CD14-positive monocyte (primary cell): ENCODE results near the gene RGPD6. TPM values are rescaled to one million over a fixed set of nuclear protein-coding genes. Genes with fewer than 3 reads are reported as not detected.
"Not testable (repeated sequence)": the region's sequence is repeated elsewhere in the genome, so short reads cannot be mapped to it uniquely, and the experiment has no call there.

Experiments used
- DNase-seq, 3 donors: peaks; one replicate each; pipeline ENCODE4 v3.0.0-alpha.2; 2011 to 2022
- H2AFZ ChIP-seq: 2 replicates; pipeline ENCODE4 v1.6.0; 2012; ENCODE audit warnings: mild to moderate bottlenecking, low read depth, low read length, inconsistent platforms; ENCODE audit not compliant: insufficient read depth, poor library complexity, severe bottlenecking
- H3K27ac ChIP-seq, 2 donors: 1 replicate in 1 of 2; 2 replicates in 1 of 2; pipeline ENCODE4 v1.5.1; 2012 to 2013; ENCODE audit warnings: low read length in 2 of 2, control low read depth in 1 of 2, inconsistent platforms in 1 of 2, low read depth in 1 of 2, mild to moderate bottlenecking in 1 of 2
- H3K27me3 ChIP-seq, 2 donors: one replicate each; pipeline versions ENCODE4 v1.6.0 to v1.6.1; 2011 to 2013; ENCODE audit warnings: low read length in 2 of 2; ENCODE audit not compliant: control insufficient read depth in 2 of 2, insufficient read depth in 2 of 2
- H3K36me3 ChIP-seq, 2 donors: replicated peaks in 1 of 2; 1 replicate in 1 of 2; 2 replicates in 1 of 2; pipeline versions ENCODE4 v1.5.1 to v1.6.1; 2012 to 2013; ENCODE audit warnings: low read length in 2 of 2, control low read depth in 1 of 2, inconsistent platforms in 1 of 2, mild to moderate bottlenecking in 1 of 2; ENCODE audit not compliant: insufficient read depth in 2 of 2, control insufficient read depth in 1 of 2
- H3K4me1 ChIP-seq, 2 donors: 1 replicate in 1 of 2; 2 replicates in 1 of 2; pipeline versions ENCODE4 v1.5.1 to v1.6.1; 2012 to 2013; ENCODE audit warnings: low read length in 2 of 2, control low read depth in 1 of 2, inconsistent platforms in 1 of 2, mild to moderate bottlenecking in 1 of 2, moderate library complexity in 1 of 2; ENCODE audit not compliant: insufficient read depth in 2 of 2, control insufficient read depth in 1 of 2
- H3K4me2 ChIP-seq: replicated peaks from 2 replicates; pipeline ENCODE3; 2012; ENCODE audit warnings: low read length, moderate library complexity, mild to moderate bottlenecking; ENCODE audit not compliant: poor library complexity, severe bottlenecking; ENCODE audit errors: extremely low read depth
- H3K4me3 ChIP-seq, 3 experiments: fragments of 200-600 bp in 1 of 3; sonication (generic) in 1 of 3; replicated peaks in 1 of 3; 1 replicate in 2 of 3; 2 replicates in 1 of 3; pipeline ENCODE4 v1.5.1; 2011 to 2013; ENCODE audit warnings: low read length in 3 of 3, mild to moderate bottlenecking in 3 of 3, control low read depth in 2 of 3, low read depth in 2 of 3, inconsistent platforms in 1 of 3, moderate library complexity in 1 of 3
- H3K79me2 ChIP-seq: 2 replicates; pipeline ENCODE4 v1.6.0; 2012; ENCODE audit warnings: mild to moderate bottlenecking, control low read depth, inconsistent platforms, low read length, moderate library complexity; ENCODE audit not compliant: insufficient read depth
- H3K9ac ChIP-seq: 2 replicates; pipeline ENCODE4 v1.6.0; 2017; ENCODE audit warnings: low read length, mild to moderate bottlenecking; ENCODE audit not compliant: insufficient read depth, poor library complexity, severe bottlenecking
- H3K9me3 ChIP-seq, 2 donors: replicated peaks in 1 of 2; 1 replicate in 1 of 2; 2 replicates in 1 of 2; pipeline versions ENCODE4 v1.5.1 to v1.6.1; 2012 to 2013; ENCODE audit warnings: low read length in 2 of 2, control low read depth in 1 of 2; ENCODE audit not compliant: control insufficient read depth in 1 of 2, insufficient read depth in 1 of 2
- H4K20me1 ChIP-seq: 2 replicates; pipeline ENCODE4 v1.6.0; 2012; ENCODE audit warnings: mild to moderate bottlenecking, low read length, control low read depth, moderate library complexity; ENCODE audit not compliant: insufficient read depth
- H3K27ac Mint-ChIP-seq, 7 donors: one replicate each; pipeline ENCODE4 v1.8.0; 2020; ENCODE audit warnings: mild to moderate bottlenecking in 7 of 7, mixed read lengths in 7 of 7, moderate library complexity in 6 of 7, inconsistent platforms in 2 of 7
- H3K27me3 Mint-ChIP-seq, 3 donors: one replicate each; pipeline ENCODE4 v1.8.0; 2021 to 2022; ENCODE audit warnings: low read depth in 3 of 3, mild to moderate bottlenecking in 3 of 3, mixed read lengths in 3 of 3, moderate library complexity in 3 of 3, inconsistent platforms in 1 of 3
- H3K36me3 Mint-ChIP-seq, 2 donors: one replicate each; pipeline ENCODE4 v1.8.0; 2020; ENCODE audit warnings: mixed read lengths in 2 of 2, inconsistent platforms in 1 of 2, mild to moderate bottlenecking in 1 of 2
- H3K4me1 Mint-ChIP-seq: one replicate; pipeline ENCODE4 v1.8.0; 2020; ENCODE audit warnings: mild to moderate bottlenecking, mixed read lengths
- H3K4me3 Mint-ChIP-seq, 2 donors: one replicate each; pipeline ENCODE4 v1.8.0; 2020; ENCODE audit warnings: mild to moderate bottlenecking in 2 of 2, mixed read lengths in 2 of 2, moderate library complexity in 1 of 2
- H3K9me3 Mint-ChIP-seq, 7 donors: one replicate each; pipeline ENCODE4 v1.8.0; 2020 to 2022; ENCODE audit warnings: mixed read lengths in 7 of 7, mild to moderate bottlenecking in 6 of 7, moderate library complexity in 6 of 7, inconsistent platforms in 2 of 7
- whole genome bisulfite sequencing: methylation state at CpG from one replicate; pipeline ENCODE4 v1.1.5; 2013; ENCODE audit warnings: missing lambda C conversion rate; ENCODE audit not compliant: insufficient coverage; 5-methylcytosine and 5-hydroxymethylcytosine counted together
- intact Hi-C, 2 donors: fragments of 100-400 bp; cut with micrococcal nuclease; formaldehyde crosslinking; loops; one replicate each; pipeline versions ENCODE4 v1.15.0 to v1.15.1; 2023
- polyA minus RNA-seq: library from RNA; depleted of rRNA, polyadenylated mRNA; stranded (reverse); fragments of >200 nt; gene quantifications from 2 replicates; pipeline ENCODE4 v1.2.3, GENCODE V29; 2012
- polyA plus RNA-seq, 3 donors: library from polyadenylated mRNA; depleted of rRNA in 1 of 3; unstranded in 2 of 3; stranded (reverse) in 1 of 3; fragments of 300-500 nt in 2 of 3; fragments of >200 nt in 1 of 3; fragmentation: Illumina TruSeq in 2 of 3; gene quantifications; 1 replicate in 2 of 3; 2 replicates in 1 of 3; pipeline ENCODE4 v1.2.3, GENCODE V29; 2012 to 2021
- total RNA-seq, 12 experiments: library from RNA in 1 of 12; stranded (reverse) in 1 of 12; fragments of 120-200 nt in 1 of 12; gene quantifications; one replicate each; pipeline ENCODE4 v1.2.4 and lab custom pipeline; 2013 to 2026; ENCODE audit warnings: mixed read lengths in 6 of 12, inconsistent platforms in 1 of 12

The RGPD6 gene
- 6.1 TPM for total RNA-seq (2013)
- polyA plus RNA-seq (1 to 10 TPM in 1 of 3 donors, under 1 TPM in 1, not detected in 1; 0.11 to 3.0 TPM), polyA minus RNA-seq (3.2 and 9.7 TPM in 2 replicates), total RNA-seq (lab: John Stamatoyannopoulos, UW) (0 to 1.1 (median 0.35) reads per million in 11 experiments)

DNA sequence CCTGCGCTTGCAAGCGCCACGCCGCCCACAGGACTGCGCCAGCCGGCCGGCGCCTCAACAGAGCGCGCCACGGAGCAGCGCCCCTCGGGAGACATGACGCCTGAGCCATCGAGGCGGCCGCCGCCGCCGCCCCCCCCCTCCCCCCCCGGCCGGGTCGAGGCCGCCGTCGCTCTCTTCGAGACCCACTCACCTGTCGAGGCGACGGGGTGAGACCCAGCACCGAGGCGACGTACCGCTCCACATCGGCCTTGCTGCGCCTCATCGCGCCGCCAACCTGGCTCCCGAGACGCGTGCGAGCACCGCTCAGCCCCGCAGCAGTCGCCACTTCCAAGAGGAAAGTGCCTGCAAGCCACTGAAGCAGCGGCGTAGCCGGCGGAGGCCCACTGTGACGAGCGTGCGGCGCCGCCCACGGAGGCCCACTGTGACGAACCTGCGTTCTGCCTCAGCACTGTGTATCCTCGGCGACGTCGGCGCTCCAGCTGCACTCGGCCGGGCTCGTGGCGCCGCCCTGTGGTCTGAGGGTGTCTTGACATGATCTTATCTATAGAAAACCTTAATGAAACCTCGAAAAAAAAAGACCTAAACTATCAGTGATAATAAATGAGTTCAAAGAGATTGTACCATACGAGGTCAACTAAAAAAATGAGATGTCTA lies at the start of gene RGPD6:
Gene RGPD6, minus strand, starts transcription at position 460 of the 654 bp plus-strand sequence. Its CDS starts 198 bp downstream, at position 262.
- WGBS, result no CpG with 5 or more reads among the region's 70 CpGs
- H3K9me3 Mint-ChIP-seq, H3K36me3 ChIP-seq, H3K4me1 ChIP-seq, intact Hi-C loops, H3K9ac ChIP-seq, H3K27me3 ChIP-seq, DNase-seq, H3K4me3 ChIP-seq, H3K9me3 ChIP-seq, H3K79me2 ChIP-seq, H2AFZ ChIP-seq, H3K4me3 Mint-ChIP-seq, H3K4me1 Mint-ChIP-seq, H3K36me3 Mint-ChIP-seq, H3K4me2 ChIP-seq, H3K27me3 Mint-ChIP-seq, H4K20me1 ChIP-seq, H3K27ac Mint-ChIP-seq, H3K27ac ChIP-seq: not testable (repeated sequence)

DNA sequence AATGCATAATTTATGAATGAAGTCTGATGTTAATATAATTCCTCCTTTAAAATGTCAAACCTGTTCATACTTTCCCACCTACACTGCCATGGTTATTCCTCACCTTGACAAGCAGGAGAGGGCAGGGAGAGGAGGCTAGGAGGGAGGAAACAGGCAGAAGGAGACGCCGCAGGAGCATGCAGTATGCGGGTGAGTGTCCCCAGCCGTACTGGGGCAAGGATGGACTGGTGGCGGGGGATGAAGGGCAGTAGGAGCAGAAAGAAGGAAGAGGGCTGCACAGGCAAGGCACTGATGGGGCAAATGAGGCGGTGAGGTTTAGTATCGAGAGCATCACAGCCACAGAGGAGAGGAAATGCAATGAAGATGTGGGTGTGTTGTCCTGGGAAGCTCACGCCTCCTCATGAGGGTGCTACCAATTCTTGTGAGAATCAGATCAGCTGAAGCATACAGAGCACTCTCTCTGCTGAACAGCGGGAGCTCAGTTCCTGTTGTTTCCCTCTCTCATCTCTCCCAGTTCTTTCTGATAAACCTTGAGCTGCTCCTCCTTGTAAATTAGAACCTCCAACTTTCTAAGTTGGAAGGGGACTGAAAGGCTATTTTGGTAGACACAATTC lies 42.4 kb upstream of the RGPD6 start:
- H3K27me3 ChIP-seq, H2AFZ ChIP-seq, H3K9me3 ChIP-seq, H3K4me3 Mint-ChIP-seq, H3K9ac ChIP-seq, intact Hi-C loops, H3K4me2 ChIP-seq, H3K27me3 Mint-ChIP-seq, H4K20me1 ChIP-seq, H3K36me3 ChIP-seq, H3K27ac ChIP-seq, H3K4me1 ChIP-seq, H3K4me3 ChIP-seq, DNase-seq, H3K9me3 Mint-ChIP-seq, H3K36me3 Mint-ChIP-seq, H3K27ac Mint-ChIP-seq, H3K4me1 Mint-ChIP-seq, H3K79me2 ChIP-seq: not testable (repeated sequence)
- WGBS, result no CpG with 5 or more reads among the region's 9 CpGs

DNA sequence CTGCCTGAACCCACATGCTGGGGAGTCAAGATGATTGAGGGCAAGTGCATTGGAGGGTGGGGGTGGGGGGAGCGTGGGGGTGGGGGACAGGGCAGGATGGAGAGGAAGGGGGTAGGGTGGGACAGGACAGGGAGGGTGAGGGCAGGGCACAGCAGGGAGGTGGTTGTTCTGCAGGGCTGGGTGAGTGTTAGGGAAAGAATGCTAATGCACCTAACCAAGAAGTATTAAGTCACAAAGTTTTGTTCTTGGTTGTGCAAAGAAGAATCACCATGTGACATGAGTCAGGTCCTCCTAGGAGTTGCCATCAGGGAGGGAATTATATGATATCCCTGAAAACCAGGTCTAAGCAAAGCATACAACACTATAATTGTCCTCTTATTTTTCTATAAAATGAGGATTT lies 36.9 kb upstream of the RGPD6 start:
- intact Hi-C loops, H3K79me2 ChIP-seq, H3K9me3 ChIP-seq, H3K9ac ChIP-seq, H3K4me3 ChIP-seq, H3K4me1 Mint-ChIP-seq, H4K20me1 ChIP-seq, H3K36me3 ChIP-seq, H3K27ac ChIP-seq, H3K9me3 Mint-ChIP-seq, H3K27ac Mint-ChIP-seq, H3K4me1 ChIP-seq, H3K36me3 Mint-ChIP-seq, H3K27me3 ChIP-seq, H3K4me3 Mint-ChIP-seq, H3K4me2 ChIP-seq, H3K27me3 Mint-ChIP-seq, H2AFZ ChIP-seq, DNase-seq: not testable (repeated sequence)
- no CpG with 5 or more reads among the region's 1 CpG for WGBS

DNA sequence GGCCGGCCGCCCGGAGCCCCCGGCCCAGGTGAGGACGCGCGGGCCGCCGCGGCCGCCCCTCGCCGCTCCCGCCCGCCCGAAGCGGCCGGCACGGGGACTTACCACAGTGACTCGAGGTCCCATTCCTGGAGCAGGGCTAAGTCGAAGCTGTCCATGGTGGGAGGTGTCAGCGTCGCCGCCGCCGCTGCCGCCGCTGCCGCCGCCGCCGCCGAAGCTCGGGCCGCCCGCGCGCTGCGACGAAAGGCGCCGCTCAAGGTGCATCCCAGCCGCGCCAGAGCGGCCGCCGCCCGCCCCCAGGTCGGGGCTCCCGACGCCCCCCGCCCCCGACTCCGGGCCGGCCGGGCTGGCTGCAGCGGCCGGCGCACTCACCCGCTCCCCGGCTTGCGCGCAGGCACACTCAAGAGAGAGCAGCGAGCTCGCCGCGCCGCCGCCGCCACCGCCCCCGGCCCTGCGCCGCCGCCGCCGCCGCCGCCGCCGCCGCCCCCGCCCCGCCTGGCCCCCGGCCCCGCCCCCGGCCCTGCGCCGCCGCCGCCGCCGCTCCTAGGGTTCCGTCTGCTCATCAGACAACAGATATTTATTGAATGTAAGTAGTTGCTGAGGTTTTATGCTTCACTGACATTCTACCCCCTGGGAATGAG lies 33.7 kb upstream of the RGPD6 start:
- H3K27ac ChIP-seq, result not testable (repeated sequence)

More for the DNA sequence above, 33.7 kb upstream of the RGPD6 start:
- H3K4me3 Mint-ChIP-seq, H3K9me3 Mint-ChIP-seq, H3K36me3 ChIP-seq, H3K36me3 Mint-ChIP-seq, H3K27me3 ChIP-seq, intact Hi-C loops, H3K9me3 ChIP-seq, H3K4me1 ChIP-seq, H4K20me1 ChIP-seq, H3K79me2 ChIP-seq, H3K4me2 ChIP-seq, H3K4me1 Mint-ChIP-seq, H2AFZ ChIP-seq, H3K4me3 ChIP-seq, H3K27ac Mint-ChIP-seq, H3K9ac ChIP-seq, DNase-seq: not testable (repeated sequence)
- WGBS, result no CpG with 5 or more reads among the region's 94 CpGs
- H3K27me3 Mint-ChIP-seq, result peaks cover 3 to 13% (median 6%) of the 10 kb centered on the region in 3 donors
